GM12878 (cell line): ENCODE data around the gene PARD6B. TPM values are rescaled to one million over a fixed set of nuclear protein-coding genes. Genes with fewer than 3 reads are reported as not detected.

Experiments
- ATAC-seq: fragments of 200-7000 bp; cut with Tn5 transposase; 3 replicates; pipeline ENCODE4 v1.9.1; 2020; ENCODE audit warnings: mild to moderate bottlenecking, moderate library complexity
- BruUV-seq: library from RNA; stranded (reverse); fragments of 400-500 nt; replicated peaks from 2 replicates; lab custom pipeline; 2021; lab: Mats Ljungman, UMichigan
- CTCF ChIA-PET: fragments of 300-600 bp; sonication (Branson Sonifier 250); formaldehyde crosslinking; extraction: SDS; loops from one replicate; lab custom pipeline; 2021; ENCODE audit warnings: inconsistent platforms; lab: Yijun Ruan, JAX
- POLR2A ChIA-PET: fragments of 350-600 bp; formaldehyde crosslinking; extraction: SDS; loops from one replicate; lab custom pipeline; 2021; ENCODE audit warnings: inconsistent platforms; lab: Charles Lee
- RAD21 ChIA-PET: fragments of 300-600 bp; sonication (Branson Sonifier 250); formaldehyde crosslinking; loops from one replicate; lab custom pipeline; 2023; ENCODE audit warnings: antibody characterized with exemption; ENCODE audit not compliant: unreplicated experiment; lab: Charles Lee
- SMC1A ChIA-PET: fragments of 300-600 bp; sonication (Branson Sonifier 250); formaldehyde crosslinking; loops from one replicate; lab custom pipeline; 2023; ENCODE audit not compliant: unreplicated experiment, uncharacterized antibody; lab: Charles Lee
- DNase-seq: peaks from one replicate; pipeline ENCODE4 v3.0.0-alpha.2; 2011; ENCODE audit warnings: low read depth, low spot score
- FAIRE-seq: peaks from 3 replicates; lab custom pipeline; 2011; peaks lifted over from hg19 to GRCh38; lab: Jason Lieb, UNC
- H2AFZ ChIP-seq: 2 replicates; pipeline ENCODE4 v1.6.0; 2011; ENCODE audit warnings: low read depth, low read length, control low read depth; ENCODE audit not compliant: control insufficient read depth
- H3K27ac ChIP-seq: 2 replicates; pipeline ENCODE4 v1.5.1; 2011; ENCODE audit warnings: control low read depth; ENCODE audit not compliant: control insufficient read depth, insufficient read depth
- H3K27me3 ChIP-seq, 2 experiments: replicated peaks in 1 of 2; 2 replicates each; pipeline versions ENCODE4 v1.6.0 to v1.6.1; 2011; ENCODE audit warnings: low read length in 1 of 2; ENCODE audit not compliant: control insufficient read depth in 2 of 2, insufficient read depth in 2 of 2
- H3K36me3 ChIP-seq, 2 experiments: 2 replicates each; pipeline ENCODE4 v1.5.1; 2011; ENCODE audit warnings: low read length in 1 of 2; ENCODE audit not compliant: control insufficient read depth in 2 of 2, insufficient read depth in 2 of 2
- H3K4me1 ChIP-seq: 2 replicates; pipeline ENCODE4 v1.6.1; 2011; ENCODE audit warnings: mild to moderate bottlenecking, low read length, moderate library complexity, mixed read lengths; ENCODE audit not compliant: control insufficient read depth, insufficient read depth
- H3K4me2 ChIP-seq: 2 replicates; pipeline ENCODE4 v1.6.0; 2011; ENCODE audit warnings: control low read depth; ENCODE audit not compliant: control insufficient read depth, insufficient read depth
- H3K4me3 ChIP-seq: fragments of 200-600 bp; sonication (generic); 2 replicates; pipeline ENCODE4 v1.5.1; 2016
- H3K79me2 ChIP-seq: 2 replicates; pipeline ENCODE4 v1.6.0; 2011; ENCODE audit warnings: low read length; ENCODE audit not compliant: control insufficient read depth, insufficient read depth
- H3K9ac ChIP-seq: 2 replicates; pipeline ENCODE4 v1.8.0; 2011; ENCODE audit warnings: low read length, control low read depth, mixed read lengths; ENCODE audit not compliant: control insufficient read depth, insufficient read depth
- H3K9me3 ChIP-seq: replicated peaks from 3 replicates; pipeline ENCODE4 v1.5.1; 2011; ENCODE audit warnings: mild to moderate bottlenecking, low read length; ENCODE audit not compliant: control insufficient read depth, insufficient read depth
- H4K20me1 ChIP-seq: 2 replicates; pipeline ENCODE4 v1.6.0; 2011; ENCODE audit not compliant: control insufficient read depth, insufficient read depth
- ASH2L ChIP-seq: fragments of 300-600, 200-600 bp; sonication (generic); IDR thresholded peaks from 2 replicates; pipeline ENCODE4 v1.6.1; 2017; ENCODE audit warnings: low read depth, mild to moderate bottlenecking, borderline replicate concordance
- ESRRA ChIP-seq: IDR thresholded peaks from 2 replicates; pipeline ENCODE4 v1.6.1; 2012; ENCODE audit warnings: mild to moderate bottlenecking, low read length, improper control_type of control experiment
- EZH2 ChIP-seq: IDR thresholded peaks from 2 replicates; pipeline ENCODE4 v1.6.1; 2012; ENCODE audit warnings: low read depth, mild to moderate bottlenecking, control low read depth, inconsistent platforms, low read length, borderline replicate concordance; ENCODE audit not compliant: control insufficient read depth
- MEF2B ChIP-seq: fragments of 450-650 bp; IDR thresholded peaks from 2 replicates; pipeline ENCODE4 v1.6.1; 2018; ENCODE audit warnings: mild to moderate bottlenecking, moderate library complexity; ENCODE audit not compliant: partially characterized antibody, poor library complexity, severe bottlenecking
- MTA2 ChIP-seq: fragments of 450-650 bp; IDR thresholded peaks from 2 replicates; pipeline ENCODE4 v1.6.1; 2016; ENCODE audit warnings: low read depth, mild to moderate bottlenecking, moderate library complexity
- NFIC ChIP-seq: IDR thresholded peaks from 2 replicates; pipeline ENCODE4 v1.6.1; 2012; ENCODE audit warnings: low read depth, mild to moderate bottlenecking, inconsistent platforms, low read length, moderate library complexity
- NFXL1 ChIP-seq: fragments of 450-650 bp; IDR thresholded peaks from 2 replicates; pipeline ENCODE4 v1.6.1; 2017; ENCODE audit warnings: antibody characterized with exemption, mild to moderate bottlenecking, borderline replicate concordance
- NR2C1 ChIP-seq: fragments of 450-650 bp; IDR thresholded peaks from 2 replicates; pipeline ENCODE4 v1.6.1; 2017; ENCODE audit warnings: antibody characterized with exemption, mild to moderate bottlenecking, moderate library complexity
- NR2F1 ChIP-seq: fragments of 450-650 bp; conservative IDR thresholded peaks from 2 replicates; pipeline ENCODE4 v1.6.1; 2017; ENCODE audit warnings: mild to moderate bottlenecking
- PAX5 ChIP-seq: IDR thresholded peaks from 2 replicates; pipeline ENCODE4 v1.6.1; 2011; ENCODE audit warnings: low read depth, low read length, borderline replicate concordance
- POU2F2 ChIP-seq: IDR thresholded peaks from 3 replicates; pipeline ENCODE4 v1.6.1; 2011; ENCODE audit warnings: low read depth, mild to moderate bottlenecking, low read length, borderline replicate concordance
- SIX5 ChIP-seq: IDR thresholded peaks from 2 replicates; pipeline ENCODE4 v1.6.1; 2011; ENCODE audit warnings: mild to moderate bottlenecking, low read depth, low read length, moderate library complexity; ENCODE audit not compliant: severe bottlenecking
- SMARCA5 ChIP-seq: fragments of 450-650 bp; IDR thresholded peaks from 2 replicates; pipeline ENCODE4 v1.6.1; 2017; ENCODE audit warnings: mild to moderate bottlenecking
- SMC3 ChIP-seq: IDR thresholded peaks from 2 replicates; pipeline ENCODE4 v1.6.1; 2011; ENCODE audit warnings: low read length, improper control_type of control experiment, borderline replicate concordance
- SREBF2 ChIP-seq: IDR thresholded peaks from 2 replicates; pipeline ENCODE4 v1.6.1; 2012; ENCODE audit warnings: mild to moderate bottlenecking, low read length
- TBL1XR1 ChIP-seq: IDR thresholded peaks from 2 replicates; pipeline ENCODE4 v1.6.1; 2012; ENCODE audit warnings: low read depth, low read length, improper control_type of control experiment
- USF2 ChIP-seq: IDR thresholded peaks from 2 replicates; pipeline ENCODE4 v1.6.1; 2011; ENCODE audit warnings: low read depth, low read length, improper control_type of control experiment, borderline replicate concordance
- YY1 ChIP-seq: IDR thresholded peaks from 2 replicates; pipeline ENCODE4 v1.6.1; 2011; ENCODE audit warnings: low read depth, mild to moderate bottlenecking, low read length
- ZNF24 ChIP-seq: fragments of 450-650 bp; IDR thresholded peaks from 2 replicates; pipeline ENCODE4 v1.6.1; 2017; ENCODE audit warnings: antibody characterized with exemption, mild to moderate bottlenecking
- ZSCAN29 ChIP-seq: fragments of 450-650 bp; IDR thresholded peaks from 2 replicates; pipeline ENCODE4 v1.6.1; 2017; ENCODE audit warnings: mild to moderate bottlenecking, moderate library complexity
- WGBS: methylation state at CpG from one replicate; pipeline ENCODE4 v1.1.6; 2016; ENCODE audit warnings: low lambda C conversion rate; ENCODE audit not compliant: insufficient replicate concordance, insufficient coverage; ENCODE audit errors: missing lambda C conversion rate; 5-methylcytosine and 5-hydroxymethylcytosine counted together
- in situ Hi-C: fragments of 300-500 bp; cut with MboI; formaldehyde crosslinking; loops from 9 replicates; pipeline ENCODE4 v1.14.3; 2018; ENCODE audit warnings: mixed read lengths
- intact Hi-C: fragments of 100-400 bp; cut with micrococcal nuclease; formaldehyde crosslinking; loops from one replicate; pipeline ENCODE4 v1.14.2; 2022; ENCODE audit not compliant: unreplicated experiment
- polyA plus RNA-seq, 11 experiments: library from polyadenylated mRNA; depleted of rRNA in 4 of 11; unstranded in 6 of 11; stranded (reverse) in 5 of 11; fragments of >200 nt; fragmentation: Nextera tagmentation in 4 of 11; fragmentation: Illumina TruSeq in 1 of 11; extraction: Ambion mirVana in 4 of 11; extraction: Trizol in 1 of 11; gene quantifications; 1 replicate in 1 of 11; 2 replicates in 10 of 11; pipeline versions ENCODE4 v1.2.1 to v1.2.3, GENCODE V29; 2011 to 2016; ENCODE audit warnings: inconsistent platforms in 2 of 11, missing spikeins in 2 of 11, low read depth in 1 of 11
- total RNA-seq, 4 experiments: library from RNA; depleted of rRNA in 3 of 4; stranded (reverse); fragments of >200 nt in 3 of 4; fragmentation: Illumina TruSeq in 1 of 4; extraction: Trizol in 1 of 4; gene quantifications; 2 replicates each; pipeline versions ENCODE4 v1.2.1 to v1.2.3, GENCODE V29; 2013 to 2021

Gene PARD6B
- total and polyA plus RNA-seq, 10 of the 15 experiments (the other 5 are each of a cell fraction or from before 2014, with no cell fraction given): 0.57 to 4.7 (median 2.0) TPM

- TF ChIP-seq TBL1XR1: no peak
- no peak for TF ChIP-seq EZH2
- no peak for TF ChIP-seq NFIC
- TF ChIP-seq NR2C1: no peak
- TF ChIP-seq USF2: peak; percentile 18
- peak; percentile 36; the same call in 1 of the 2 replicates for TF ChIP-seq NR2F1
- TF ChIP-seq SIX5: no peak
- TF ChIP-seq MEF2B: no peak
- TF ChIP-seq SREBF2: no peak
- TF ChIP-seq YY1: no peak
- no peak for TF ChIP-seq ZSCAN29
- TF ChIP-seq ASH2L: peak; percentile 46; the same call in 1 of the 2 replicates
- no peak for TF ChIP-seq SMC3
Measured at GRCh38 chr20:50731055-50731929, at the start of gene PARD6B (continued).

- no peak for FAIRE-seq
- CTCF ChIA-PET: no interaction called here
- H3K4me1 ChIP-seq: no peaks in the 10 kb centered on the region
- TF ChIP-seq MTA2 (no peak), NFXL1 (no peak), PAX5 (no peak), ZNF24 (0 out of 2 replicates have a peak, but pooled peaks have one; percentile 24), POU2F2 (no peak), SMARCA5 (no peak), ESRRA (no peak)
- TF ChIP-seq, all 136 proteins: peak for 1
- DNase-seq (no peak), ATAC-seq (no peak)
- no peaks in the 10 kb centered on the region for H3K27me3 ChIP-seq
- no peak overlapping the region for H3K27ac ChIP-seq
- H2AFZ ChIP-seq: no peak overlapping the region
- no peaks in the 10 kb centered on the region for H3K36me3 ChIP-seq
- POLR2A ChIA-PET: no interaction called here
- H3K79me2 ChIP-seq: no peaks in the 10 kb centered on the region
- no peak overlapping the region for H3K9ac ChIP-seq
- 23% methylated on average over 4 of the region's 4 CpGs for WGBS
- intact Hi-C loops (no loop called here), in situ Hi-C loops (no loop called here)
- H3K4me3 ChIP-seq: no peak overlapping the region
- SMC1A ChIA-PET: no interaction called here
- no peak overlapping the region for H3K4me2 ChIP-seq
- H4K20me1 ChIP-seq: no peaks in the 10 kb centered on the region
- RAD21 ChIA-PET: no interaction called here
- H3K9me3 ChIP-seq: no peaks in the 10 kb centered on the region
- BruUV-seq: no TSS peak
Measured at GRCh38 chr20:50682065-50682464, 49.3 kb upstream of the PARD6B start.
